IPS DF 19.7 (cell line): ENCODE data around the gene TFCP2.
"Not testable (repeated sequence)": the region's sequence is repeated elsewhere in the genome, so short reads cannot be mapped to it uniquely, and the experiment has no call there.

Experiments
- DNase-seq: peaks from one replicate; pipeline ENCODE4 v3.0.0-alpha.2; 2013; ENCODE audit warnings: low read depth, low spot score

TFCP2 gene

DNA sequence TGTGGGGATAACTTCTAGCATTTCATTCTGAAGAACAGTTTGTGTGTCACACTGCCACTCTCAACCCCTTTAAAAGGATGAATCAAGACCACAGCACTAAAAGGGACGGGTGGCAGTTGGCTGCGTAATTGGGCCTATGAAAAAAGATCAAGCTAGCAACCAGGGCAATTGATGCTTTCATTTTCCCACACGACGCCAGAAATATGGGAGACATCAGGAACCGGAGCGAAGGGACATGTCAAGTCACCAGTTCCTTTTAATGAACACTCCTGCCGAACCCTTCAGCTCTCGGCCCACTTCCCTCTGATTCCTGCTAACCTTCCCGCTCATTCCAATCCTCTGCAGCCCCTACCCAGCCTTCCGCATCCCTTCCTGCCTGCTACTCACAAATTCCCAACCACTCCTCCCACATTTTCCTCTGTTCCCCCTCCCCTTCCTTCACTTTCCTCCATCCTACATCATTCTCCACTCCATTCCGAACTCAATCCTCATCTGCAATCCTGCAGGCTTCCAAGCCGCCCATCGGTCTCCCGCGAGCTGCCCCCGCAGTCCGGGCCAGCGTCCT, 90.3 kb downstream of the TFCP2 start:
- DNase-seq: peak; percentile 20

DNA sequence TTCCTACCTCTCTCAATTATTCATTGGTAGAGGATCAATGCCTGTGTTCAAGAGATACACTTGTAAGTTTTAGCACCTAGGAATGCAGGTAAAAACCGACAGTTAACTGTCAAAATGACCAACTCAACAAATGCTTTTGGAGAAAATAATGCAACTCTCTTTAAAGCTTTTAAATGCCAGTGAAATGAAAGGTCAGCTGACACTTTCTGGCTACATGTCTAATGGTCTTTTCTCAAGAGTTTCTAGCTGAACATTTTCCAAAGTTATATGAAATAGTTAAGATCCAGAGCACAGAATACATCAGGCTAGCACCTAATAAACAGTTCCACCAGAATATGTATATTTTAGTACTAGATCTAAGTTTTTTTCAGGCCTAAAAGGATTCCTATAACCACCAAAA, 91.5 kb downstream of the TFCP2 start:
- DNase-seq: no peak

DNA sequence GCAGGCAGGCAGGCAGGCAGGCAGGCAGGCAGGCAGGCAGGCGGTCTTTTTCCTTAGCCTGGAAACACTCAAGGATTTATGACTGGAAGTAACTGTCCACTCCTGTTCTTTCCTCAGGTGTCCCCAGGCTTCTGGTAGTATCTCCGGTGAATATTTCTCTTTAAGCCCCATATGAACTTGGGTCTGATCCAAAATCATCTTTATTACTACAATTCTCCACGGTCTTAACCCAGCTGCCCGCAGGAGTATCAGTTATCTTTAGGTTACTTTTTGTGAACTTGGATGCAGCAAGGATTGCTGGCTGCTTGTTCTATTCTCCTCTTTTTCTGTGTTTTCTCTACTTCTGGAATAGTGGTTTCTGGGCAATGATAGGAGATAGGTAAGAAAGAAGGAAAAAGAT, 92.8 kb downstream of the TFCP2 start:
- no peak for DNase-seq

DNA sequence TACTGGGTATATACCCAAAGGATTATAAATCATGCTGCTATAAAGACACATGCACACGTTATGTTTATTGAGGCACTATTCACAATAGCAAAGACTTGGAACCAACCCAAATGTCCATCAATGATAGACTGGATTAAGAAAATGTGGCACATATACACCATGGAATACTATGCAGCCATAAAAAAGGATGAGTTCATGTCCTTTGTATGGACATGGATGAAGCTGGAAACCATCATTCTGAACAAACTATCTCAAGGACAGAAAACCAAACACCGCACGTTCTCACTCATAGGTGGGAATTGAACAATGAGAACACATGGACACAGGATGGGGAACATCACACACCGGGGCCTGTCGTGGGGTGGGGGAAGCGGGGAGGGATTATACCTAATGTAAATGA, 94.1 kb downstream of the TFCP2 start:
- DNase-seq: not testable (repeated sequence)

DNA sequence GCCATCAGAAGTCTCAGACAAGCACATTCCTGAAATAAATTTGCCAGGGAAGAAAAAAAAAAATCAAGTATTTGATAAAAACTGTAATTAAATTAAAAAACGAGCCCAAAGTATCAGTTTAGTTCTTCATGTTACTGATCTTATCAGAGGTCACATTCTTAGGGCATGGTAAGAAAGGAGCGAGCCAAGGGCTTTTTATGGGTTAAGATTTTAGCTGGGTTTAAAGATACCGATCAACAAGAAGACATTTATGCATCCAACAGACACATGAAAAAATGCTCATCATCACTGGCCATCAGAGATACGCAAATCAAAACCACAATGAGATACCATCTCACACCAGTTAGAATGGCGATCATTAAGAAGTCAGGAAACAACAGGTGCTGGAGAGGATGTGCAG, 94.6 kb downstream of the TFCP2 start:
- not testable (repeated sequence) for DNase-seq

DNA sequence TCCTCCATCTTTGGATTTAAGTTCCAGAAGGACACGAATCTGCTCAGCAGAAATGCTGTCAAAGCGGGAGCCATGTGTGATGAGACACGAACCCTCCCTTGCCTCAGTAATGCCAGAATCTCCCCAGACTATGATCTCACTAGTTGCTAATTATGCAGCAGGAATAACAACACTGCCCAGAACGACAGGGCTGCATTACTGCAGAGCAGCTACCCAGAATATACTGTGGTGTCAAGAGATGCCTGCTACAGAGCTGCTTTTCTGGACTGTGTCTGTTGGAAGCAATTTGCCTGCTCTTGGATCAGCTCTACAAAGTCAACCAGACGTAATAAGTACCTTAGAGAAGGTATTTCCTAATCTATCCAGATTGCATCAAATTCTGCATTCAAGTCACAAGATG, 95.0 kb downstream of the TFCP2 start:
- DNase-seq: no peak

DNA sequence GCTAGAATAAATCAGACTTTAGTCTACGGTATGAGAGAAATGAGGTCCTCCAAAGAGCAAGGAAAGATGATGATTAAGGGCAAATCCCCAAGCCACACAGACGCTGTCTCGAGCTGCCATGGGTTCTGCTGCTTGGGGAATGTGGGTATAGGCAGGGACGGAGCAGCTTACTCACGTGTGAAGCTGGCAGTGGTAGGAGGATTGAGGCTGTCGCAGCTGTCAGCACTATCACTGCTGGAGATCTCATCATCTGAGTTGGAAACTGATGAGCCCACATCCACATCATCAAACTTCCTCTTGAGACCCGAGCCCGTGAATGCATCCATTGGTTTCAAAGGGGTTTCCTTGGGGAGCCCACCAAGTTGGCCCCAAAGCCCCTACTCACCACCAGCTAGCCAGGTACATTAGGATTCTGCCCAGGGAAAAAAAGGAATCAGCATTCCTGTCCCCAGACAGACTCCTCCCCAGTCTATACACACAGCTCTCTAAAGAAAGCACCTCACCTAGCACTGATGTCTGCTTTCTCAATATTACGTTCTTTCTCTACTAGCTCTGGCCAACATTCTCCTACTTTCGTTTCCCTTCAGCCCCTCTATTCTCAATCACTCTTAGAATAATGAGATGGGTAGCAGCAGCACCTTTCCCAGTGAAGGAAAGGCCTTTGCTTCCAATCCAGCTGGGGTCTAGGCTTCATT, 96.6 kb downstream of the TFCP2 start:
- no peak for DNase-seq

DNA sequence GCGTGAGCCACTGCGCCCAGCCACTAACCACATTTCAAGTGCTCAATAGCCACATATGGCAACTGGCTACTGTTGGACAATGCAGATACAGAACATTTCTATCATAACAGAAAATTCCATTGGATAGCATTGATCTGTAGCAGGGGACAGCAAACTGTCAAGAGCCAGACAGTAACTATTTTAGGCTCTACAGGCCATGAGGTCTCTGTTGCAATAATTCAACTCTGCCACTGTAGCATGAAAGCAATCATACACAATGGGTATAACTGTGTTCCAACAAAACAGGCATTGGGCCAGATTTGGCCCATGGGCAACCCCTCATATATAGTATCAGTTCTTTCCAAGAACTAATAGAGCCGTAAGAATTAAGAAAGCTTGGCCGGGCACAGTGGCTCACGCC, 97.5 kb downstream of the TFCP2 start:
- no peak for DNase-seq

DNA sequence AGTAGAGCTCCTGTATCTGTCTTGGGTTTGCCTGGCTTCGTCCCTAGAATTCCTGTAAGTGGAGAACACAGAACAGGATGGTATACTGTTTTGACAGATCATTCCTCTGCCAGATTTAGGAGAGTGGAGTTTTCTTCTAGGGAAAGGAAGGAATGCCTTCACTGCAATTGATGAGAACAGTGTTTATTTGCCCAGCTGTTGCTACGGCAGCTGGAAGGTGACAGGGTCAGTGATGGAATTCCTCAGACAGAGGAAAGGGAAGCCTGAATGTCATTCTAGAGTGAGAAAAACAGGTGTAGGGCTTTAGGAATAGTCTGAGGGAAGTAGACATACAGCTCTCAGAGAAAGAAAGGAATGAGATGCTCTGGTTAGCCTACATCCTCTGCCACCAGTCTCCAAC, 101.3 kb downstream of the TFCP2 start:
- DNase-seq: no peak

DNA sequence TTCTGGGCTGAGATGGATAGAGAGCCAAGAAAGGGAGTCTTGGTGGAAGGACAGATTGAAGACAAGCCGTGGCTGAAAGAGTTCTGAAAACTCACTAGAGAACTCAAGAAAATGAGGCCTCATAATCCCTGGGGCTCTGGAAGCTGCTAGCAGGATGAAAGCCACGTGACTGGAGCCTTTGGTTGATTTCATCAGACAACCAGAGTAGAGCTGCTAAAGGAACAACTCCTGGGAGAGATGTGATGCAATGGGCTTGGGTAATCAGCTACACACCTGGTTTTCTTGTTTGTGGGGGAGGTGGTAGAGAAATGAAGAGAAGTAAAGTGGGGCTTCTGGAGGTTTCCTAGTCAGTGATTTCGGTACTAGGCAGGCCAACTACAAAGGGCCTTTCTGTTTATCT, 102.9 kb downstream of the TFCP2 start:
- no peak for DNase-seq

DNA sequence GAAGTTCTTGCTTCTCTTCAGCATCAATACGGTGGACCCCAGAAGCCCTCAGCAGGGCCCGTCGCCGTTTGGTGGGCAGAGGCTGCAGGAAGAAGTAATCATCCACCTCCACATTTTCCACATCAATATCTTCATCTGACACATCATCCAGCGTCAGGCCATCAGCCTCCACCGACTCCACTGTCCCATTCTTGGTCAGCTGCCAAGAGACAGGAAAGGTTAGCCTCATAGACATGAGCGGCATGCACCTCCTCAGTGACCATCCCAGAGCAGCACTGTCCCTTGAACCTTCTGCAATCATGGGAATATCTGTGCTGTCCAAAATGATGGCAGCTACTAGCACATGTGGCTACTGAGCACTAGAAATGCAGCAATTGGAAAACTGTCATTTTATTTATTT, 105.2 kb downstream of the TFCP2 start:
- DNase-seq: no peak

DNA sequence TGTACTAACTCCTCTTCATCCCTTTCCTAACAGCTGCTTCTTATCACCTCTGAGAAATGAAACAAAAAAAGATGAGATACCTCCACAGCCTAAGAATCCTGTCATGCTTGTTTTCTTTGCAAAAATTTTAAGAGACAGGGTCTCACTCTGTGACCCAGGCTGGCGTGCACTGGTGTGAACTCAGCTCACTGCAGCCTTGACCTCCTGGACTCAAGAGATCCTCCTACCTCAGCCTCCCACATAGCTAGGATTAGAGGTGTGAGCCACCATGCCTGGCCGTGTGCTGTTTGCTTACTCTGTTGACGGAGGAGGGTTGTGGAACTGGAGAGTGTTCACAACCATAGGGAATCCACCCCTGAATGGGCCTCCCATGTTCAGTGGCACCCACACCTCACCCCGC, 105.7 kb downstream of the TFCP2 start:
- DNase-seq: no peak

DNA sequence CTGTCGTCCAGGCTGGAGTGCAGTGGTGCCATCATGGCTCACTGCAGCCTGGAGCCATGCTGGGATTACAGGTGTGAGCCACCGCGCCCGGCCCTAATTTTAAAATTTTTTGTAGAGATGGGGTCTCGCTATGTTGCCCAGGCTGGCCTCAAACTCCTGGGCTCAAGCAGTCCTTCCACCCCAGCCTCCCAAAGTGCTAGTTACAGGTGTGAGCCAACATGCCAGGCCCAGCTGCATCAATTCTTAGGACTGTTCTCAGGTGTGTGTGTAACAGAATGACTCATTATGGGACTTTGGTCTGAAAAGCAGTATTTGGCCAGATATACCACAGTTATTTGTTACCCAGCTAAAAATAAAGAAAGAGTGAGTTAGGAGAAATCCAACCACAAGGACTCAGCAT, 107.4 kb downstream of the TFCP2 start:
- DNase-seq: no peak

DNA sequence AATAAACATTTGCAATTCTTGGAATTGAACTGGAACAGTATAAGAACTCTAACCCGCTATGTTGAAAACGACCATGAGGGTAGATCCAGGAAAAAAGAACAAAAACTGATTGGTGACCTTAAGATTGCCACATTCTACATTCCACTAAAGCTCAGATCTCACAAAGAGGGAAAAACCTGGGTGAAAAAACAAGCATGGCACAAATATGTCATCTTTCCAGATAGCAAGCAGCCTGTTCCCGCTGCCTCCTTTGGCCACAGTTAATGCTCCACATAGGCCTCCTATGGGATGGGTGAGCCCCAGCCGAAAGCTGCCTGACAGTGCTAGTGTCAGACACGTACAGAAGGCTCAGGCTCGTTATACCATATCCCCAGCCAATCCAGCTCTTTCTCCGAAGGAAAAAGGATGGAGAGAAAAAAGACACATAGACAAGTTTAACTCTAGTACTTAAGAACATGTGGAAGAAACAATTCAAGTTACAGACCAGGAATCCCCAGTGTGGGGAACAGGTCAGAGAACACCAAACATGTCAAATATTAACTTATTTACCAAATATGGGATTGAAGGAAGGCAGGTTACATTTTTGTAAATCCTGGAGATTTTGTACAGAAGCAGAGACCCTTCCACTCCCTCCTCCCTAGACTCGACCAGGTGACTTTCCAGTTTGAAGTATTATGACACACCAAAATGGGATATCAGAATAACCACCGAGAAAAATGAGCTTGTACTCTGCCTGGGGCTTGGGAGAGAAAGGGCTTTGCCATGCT, 110.1 kb downstream of the TFCP2 start:
- no peak for DNase-seq

DNA sequence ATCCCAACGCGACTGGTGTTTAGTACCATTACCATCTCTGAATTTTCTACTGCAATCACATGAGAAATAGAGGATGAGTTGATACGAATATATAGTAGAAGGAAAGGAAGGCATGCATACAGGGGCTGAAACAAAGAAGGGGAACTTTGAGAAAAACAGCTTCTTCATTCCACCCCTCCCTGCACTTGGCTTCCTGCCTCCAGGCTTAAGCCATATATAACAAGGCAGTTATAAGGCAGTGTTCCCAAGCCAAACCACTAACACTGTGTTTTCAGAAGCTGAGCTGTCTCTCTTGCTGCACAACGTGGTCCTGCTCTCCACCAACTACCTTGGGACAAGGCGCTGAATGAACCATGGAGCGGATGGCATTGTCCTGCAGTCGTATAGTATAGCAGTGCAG, 113.8 kb downstream of the TFCP2 start:
- DNase-seq: no peak

DNA sequence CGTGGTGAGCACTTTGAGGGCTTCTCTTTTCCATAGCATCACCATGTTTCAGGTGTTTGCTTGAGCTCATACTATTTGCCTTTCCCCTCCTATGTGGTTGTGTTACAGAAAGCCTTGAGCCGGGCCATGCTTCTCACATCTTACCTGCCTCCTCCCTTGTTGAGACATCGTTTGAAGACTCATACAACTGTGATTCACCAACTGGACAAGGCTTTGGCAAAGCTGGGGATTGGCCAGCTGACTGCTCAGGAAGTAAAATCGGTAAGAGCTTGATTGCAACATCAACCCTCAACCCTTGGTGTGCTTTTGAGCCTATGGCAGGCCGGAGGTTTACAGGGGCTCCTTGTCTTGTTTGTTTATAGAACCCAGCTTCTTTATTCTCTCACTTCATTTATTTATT, 116.7 kb downstream of the TFCP2 start:
- DNase-seq: no peak

DNA sequence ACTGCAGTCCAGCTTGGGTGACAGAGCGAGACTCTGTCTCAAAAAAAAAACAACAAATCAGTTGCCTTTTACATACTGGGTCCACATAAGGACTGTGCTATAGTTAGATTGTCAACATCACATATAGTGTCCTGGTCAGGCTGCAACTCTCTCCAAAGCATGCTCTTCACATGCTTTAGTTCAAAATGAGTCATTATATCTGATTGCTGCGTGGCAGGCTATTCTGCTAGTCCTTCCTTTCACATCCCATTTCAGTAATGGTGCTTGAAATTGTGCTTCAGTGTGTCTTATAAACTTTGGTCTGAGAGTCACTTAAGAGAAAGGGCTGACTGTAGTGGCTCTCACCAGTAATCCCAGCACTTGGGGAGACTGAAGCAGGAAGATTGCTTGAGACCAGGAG, 117.9 kb downstream of the TFCP2 start:
- no peak for DNase-seq

DNA sequence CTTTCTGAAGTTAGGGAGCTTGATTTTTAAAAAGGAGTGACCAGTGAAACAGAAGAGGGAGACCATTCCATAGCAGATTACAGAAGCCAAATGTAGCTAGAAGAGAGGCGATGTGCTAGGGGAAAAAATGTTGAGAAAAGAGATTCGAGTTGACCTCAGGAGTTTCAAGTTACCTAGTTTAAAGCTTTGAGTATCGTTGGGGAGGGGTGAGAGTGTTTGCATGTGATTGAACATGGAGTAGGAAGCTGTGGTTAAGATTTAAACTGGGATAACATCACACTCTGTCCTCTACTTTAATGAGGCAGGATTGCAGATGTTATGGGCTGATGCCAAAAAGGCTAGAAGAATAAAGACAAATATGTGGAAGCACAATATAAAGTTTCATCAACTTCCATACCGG, 121.1 kb downstream of the TFCP2 start:
- no peak for DNase-seq

DNA sequence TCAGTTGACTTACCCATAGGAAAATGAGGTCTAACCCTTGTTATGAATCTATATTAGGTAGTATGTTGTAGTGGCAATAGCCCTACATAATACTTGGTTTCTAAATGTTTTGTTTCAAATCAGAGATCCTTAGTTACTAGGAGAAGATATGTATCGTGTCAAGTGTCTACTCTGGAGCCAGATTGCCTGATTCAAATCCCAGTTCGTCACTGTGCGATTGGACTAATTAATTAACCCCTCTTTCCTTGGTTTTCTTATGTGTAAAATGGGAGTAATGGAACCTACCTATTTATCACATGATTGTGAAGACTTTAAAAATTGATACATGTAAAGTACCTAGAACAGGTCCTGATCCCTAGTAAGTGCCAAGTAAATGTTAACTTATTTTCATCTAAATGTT, 123.4 kb downstream of the TFCP2 start:
- no peak for DNase-seq

DNA sequence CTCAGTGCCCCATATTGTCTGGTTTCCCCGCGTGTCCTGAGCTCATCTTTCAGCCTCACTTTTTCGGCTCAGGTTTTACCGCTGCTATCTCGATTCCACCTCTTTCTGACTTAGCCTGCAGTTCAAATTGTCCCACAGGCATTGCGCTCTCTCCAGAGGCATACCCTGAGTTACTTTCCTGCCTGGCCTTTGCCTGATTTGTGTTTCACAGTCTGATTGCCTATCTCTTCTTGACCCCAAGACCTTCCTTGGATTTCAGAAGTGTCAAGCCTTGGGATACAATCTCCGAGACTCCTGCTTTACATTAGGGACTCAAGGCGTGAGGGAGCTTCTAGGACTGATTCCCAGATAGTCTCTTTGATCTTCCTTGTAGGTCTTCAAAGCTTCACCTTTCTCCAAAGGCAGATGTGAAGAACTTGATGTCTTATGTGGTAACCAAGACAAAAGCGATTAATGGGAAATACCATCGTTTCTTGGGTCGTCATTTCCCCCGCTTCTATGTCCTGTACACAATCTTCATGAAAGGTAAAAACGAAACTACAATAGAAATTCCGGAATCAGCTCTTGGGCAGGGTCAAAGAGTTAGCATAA, 124.2 kb downstream of the TFCP2 start:
- no peak for DNase-seq

DNA sequence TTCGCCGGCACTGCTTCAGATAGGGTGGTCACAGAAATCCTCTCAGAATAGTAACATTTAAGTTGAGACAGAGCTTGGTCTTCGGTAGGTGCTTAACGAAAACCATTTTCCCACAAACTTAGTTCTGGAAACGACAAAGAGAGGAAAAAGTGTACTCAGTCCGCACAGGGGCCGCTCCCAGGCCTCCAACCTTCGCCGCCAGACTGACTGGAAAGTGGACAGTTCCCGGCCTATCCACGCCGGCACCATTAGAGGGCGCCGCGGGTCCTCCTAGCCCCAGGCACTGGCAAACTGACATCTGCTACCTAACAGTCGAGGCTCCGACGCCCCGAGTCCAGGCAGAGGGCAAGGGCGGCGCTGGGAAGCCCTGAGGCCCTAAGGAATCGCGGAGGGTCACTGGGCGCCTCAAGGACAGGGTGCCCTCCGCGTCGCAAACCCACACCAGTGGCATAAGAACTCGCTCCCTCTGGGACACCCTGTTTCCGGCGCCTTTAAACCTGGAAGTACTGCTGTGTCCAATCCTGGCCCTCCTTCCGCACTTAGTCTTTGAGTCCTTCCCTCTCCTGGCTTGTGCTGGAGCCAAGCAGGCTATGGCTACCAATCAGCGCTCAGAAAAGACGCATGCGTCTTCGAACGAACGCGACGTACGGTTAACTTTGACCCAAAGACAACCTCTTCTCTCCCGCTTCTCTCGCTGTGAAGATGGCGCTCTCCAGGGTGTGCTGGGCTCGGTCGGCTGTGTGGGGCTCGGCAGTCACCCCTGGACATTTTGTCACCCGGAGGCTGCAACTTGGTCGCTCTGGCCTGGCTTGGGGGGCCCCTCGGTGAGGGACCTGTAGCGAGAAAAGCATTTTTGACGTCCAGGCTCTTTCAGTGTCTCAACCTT, 125.0 kb downstream of the TFCP2 start, which contains the start of gene LETMD1:
TSS of gene LETMD1 (plus strand) at position 673 of the 886 bp plus-strand sequence. CDS start at position 703, 30 bp downstream.
- DNase-seq: peak; percentile 95
